PC-3 (cell line): ENCODE measurements around the gene STPG2. TPM values are rescaled to one million over a fixed set of nuclear protein-coding genes. Genes with fewer than 3 reads are reported as not detected.

Experiments
- ATAC-seq: fragments of 200-7000 bp; cut with Tn5 transposase; 2 replicates; pipeline ENCODE4 v1.9.1; 2020; ENCODE audit warnings: mild to moderate bottlenecking, moderate library complexity
- BruUV-seq: library from RNA; stranded (reverse); fragments of 400-500 nt; replicated peaks from 2 replicates; lab custom pipeline; 2021; lab: Mats Ljungman, UMichigan
- CTCF ChIA-PET: fragments of 300-600 bp; sonication (Branson Sonifier 250); formaldehyde crosslinking; loops from one replicate; lab custom pipeline; 2022; ENCODE audit warnings: antibody characterized with exemption; lab: Charles Lee
- POLR2A ChIA-PET: fragments of 300-600 bp; sonication (Branson Sonifier 250); formaldehyde crosslinking; loops from one replicate; lab custom pipeline; 2022; ENCODE audit warnings: antibody characterized with exemption; ENCODE audit not compliant: unreplicated experiment; lab: Charles Lee
- DNase-seq: peaks from one replicate; pipeline ENCODE4 v3.0.0-alpha.2; 2015
- H2AFZ ChIP-seq: fragments of 300-600 bp; sonication (generic); 2 replicates; pipeline ENCODE4 v1.6.0; 2016; ENCODE audit warnings: antibody characterized with exemption, low read length
- H3F3A ChIP-seq: fragments of 300-600 bp; sonication (generic); one replicate; pipeline ENCODE4 v1.6.0; 2017; ENCODE audit warnings: antibody characterized with exemption, low read length, control low read depth, mild to moderate bottlenecking; ENCODE audit not compliant: unreplicated experiment
- H3K27ac ChIP-seq: fragments of 300-600 bp; sonication (generic); 2 replicates; pipeline ENCODE4 v1.5.1; 2016; ENCODE audit warnings: mild to moderate bottlenecking, low read length
- H3K27me3 ChIP-seq: fragments of 300-600 bp; sonication (generic); 2 replicates; pipeline ENCODE4 v1.6.1; 2016; ENCODE audit warnings: low read length, mixed read lengths
- H3K36me3 ChIP-seq: fragments of 300-600 bp; sonication (generic); 2 replicates; pipeline ENCODE4 v1.6.1; 2016; ENCODE audit warnings: low read depth, mixed run types, low read length, mixed read lengths
- H3K4me1 ChIP-seq: fragments of 300-600 bp; sonication (generic); 2 replicates; pipeline ENCODE4 v1.5.1; 2016; ENCODE audit warnings: low read length; ENCODE audit not compliant: insufficient read depth
- H3K4me2 ChIP-seq: fragments of 300-600 bp; sonication (generic); 2 replicates; pipeline ENCODE4 v1.6.0; 2016; ENCODE audit warnings: low read length
- H3K4me3 ChIP-seq: fragments of 300-600 bp; sonication (generic); 2 replicates; pipeline ENCODE4 v1.5.1; 2016; ENCODE audit warnings: mild to moderate bottlenecking, low read length, mixed read lengths
- H3K79me2 ChIP-seq: fragments of 300-600 bp; sonication (generic); 2 replicates; pipeline ENCODE4 v1.6.1; 2017; ENCODE audit warnings: low read length, mixed read lengths
- H3K9ac ChIP-seq: fragments of 300-600 bp; sonication (generic); 2 replicates; pipeline ENCODE4 v1.6.0; 2016; ENCODE audit warnings: mild to moderate bottlenecking, low read length
- H3K9me2 ChIP-seq: fragments of 300-600 bp; sonication (generic); replicated peaks from 2 replicates; pipeline ENCODE4 v1.6.1; 2016; ENCODE audit warnings: mixed run types, low read length, mixed read lengths
- H3K9me3 ChIP-seq: fragments of 300-600 bp; sonication (generic); 2 replicates; pipeline ENCODE4 v1.6.1; 2016; ENCODE audit warnings: low read length, mixed read lengths
- H4K20me1 ChIP-seq: fragments of 300-600 bp; sonication (generic); 2 replicates; pipeline ENCODE4 v1.6.1; 2016; ENCODE audit warnings: low read length, mixed read lengths
- CTCF ChIP-seq: fragments of 300-600 bp; sonication (generic); conservative IDR thresholded peaks from 2 replicates; pipeline ENCODE4 v1.5.1; 2017; ENCODE audit warnings: antibody characterized with exemption, low read depth, mild to moderate bottlenecking, low read length
- EZH2 ChIP-seq: fragments of 300-600 bp; sonication (generic); IDR thresholded peaks from one replicate; pipeline ENCODE4 v1.6.1; 2017; ENCODE audit warnings: antibody characterized with exemption, mild to moderate bottlenecking, low read length; ENCODE audit not compliant: unreplicated experiment
- EZH2phosphoT487 ChIP-seq: fragments of 300-600 bp; sonication (generic); IDR thresholded peaks from 2 replicates; pipeline ENCODE4 v1.6.1; 2018; ENCODE audit warnings: mild to moderate bottlenecking, antibody characterized with exemption, low read length, borderline replicate concordance
- intact Hi-C: fragments of 100-400 bp; cut with micrococcal nuclease; formaldehyde crosslinking; loops from 2 replicates; pipeline ENCODE4 v1.9.0; 2023
- total RNA-seq: library from RNA; depleted of rRNA; stranded (reverse); fragments of >200 nt; gene quantifications from 2 replicates; pipeline ENCODE4 v1.2.3, GENCODE V29; 2014

STPG2 gene
- total RNA-seq, 1 experiment from 2014 or later, result not detected

GRCh38 chr4:98181809-98182208, 38.5 kb upstream of the STPG2 start:
- DNase-seq, result no peak
- ATAC-seq, result peak; percentile 31; the same call in 1 of the 2 replicates
- TF ChIP-seq EZH2, result no peak
- TF ChIP-seq EZH2phosphoT487, result no peak
- no peak for TF ChIP-seq CTCF
- Histone ChIP-seq H3K4me2 (no peak overlapping the region), H3K9ac (no peak overlapping the region), H3F3A (no peaks in the 10 kb centered on the region), H3K9me2 (no peaks in the 10 kb centered on the region), H3K36me3 (no peaks in the 10 kb centered on the region), H3K27ac (no peak overlapping the region), H2AFZ (no peak overlapping the region), H4K20me1 (no peaks in the 10 kb centered on the region), H3K27me3 (no peaks in the 10 kb centered on the region), H3K4me1 (no peaks in the 10 kb centered on the region), H3K79me2 (no peaks in the 10 kb centered on the region), H3K9me3 (no peaks in the 10 kb centered on the region), H3K4me3 (no peak overlapping the region)
- CTCF ChIA-PET, result interaction anchor here (0.6 kb wide), 1 partner anchor 39 kb away, joined by 3 read pairs; no protein-coding TSS in a partner anchor
- intact Hi-C loops, result no loop called here
- POLR2A ChIA-PET, result interaction anchor here (0.6 kb wide), 1 partner anchor 495 kb away, joined by 3 read pairs; no protein-coding TSS in a partner anchor
- no TSS peak for BruUV-seq

GRCh38 chr4:98179951-98180350, 36.7 kb upstream of the STPG2 start:
- ChIA-PET POLR2A (no interaction called here), CTCF (no interaction called here)
- Histone ChIP-seq H3K36me3 (no peaks in the 10 kb centered on the region), H3K9me3 (no peaks in the 10 kb centered on the region), H2AFZ (no peak overlapping the region), H3K79me2 (no peaks in the 10 kb centered on the region), H3K27ac (no peak overlapping the region), H4K20me1 (no peaks in the 10 kb centered on the region), H3K4me3 (no peak overlapping the region), H3K27me3 (no peaks in the 10 kb centered on the region), H3F3A (no peaks in the 10 kb centered on the region), H3K9ac (no peak overlapping the region), H3K4me1 (no peaks in the 10 kb centered on the region), H3K4me2 (no peak overlapping the region), H3K9me2 (no peaks in the 10 kb centered on the region)
- TF ChIP-seq CTCF, result no peak
- TF ChIP-seq EZH2, result no peak
- TF ChIP-seq EZH2phosphoT487, result no peak
- intact Hi-C loops, result no loop called here
- no TSS peak for BruUV-seq
- DNase-seq (no peak), ATAC-seq (no peak)

- H4K20me1 ChIP-seq, result no peaks in the 10 kb centered on the region
- DNase-seq (no peak), ATAC-seq (no peak)
- H3K4me3 ChIP-seq, result no peak overlapping the region
- no peak overlapping the region for H3K4me2 ChIP-seq
- no peaks in the 10 kb centered on the region for H3K27me3 ChIP-seq
- H3K9me3 ChIP-seq, result no peaks in the 10 kb centered on the region
- H3K36me3 ChIP-seq, result no peaks in the 10 kb centered on the region
- intact Hi-C loops, result no loop called here
- no peaks in the 10 kb centered on the region for H3F3A ChIP-seq
- ChIA-PET CTCF (no interaction called here), POLR2A (no interaction called here)
- no peaks in the 10 kb centered on the region for H3K79me2 ChIP-seq
- TF ChIP-seq CTCF, result no peak
- no peak for TF ChIP-seq EZH2phosphoT487
- TF ChIP-seq EZH2, result no peak
- BruUV-seq, result no TSS peak
- no peak overlapping the region for H3K9ac ChIP-seq
- H3K4me1 ChIP-seq, result no peaks in the 10 kb centered on the region
- no peaks in the 10 kb centered on the region for H3K9me2 ChIP-seq
- H3K27ac ChIP-seq, result no peak overlapping the region
- no peak overlapping the region for H2AFZ ChIP-seq
Measured at GRCh38 chr4:98176531-98176930, 33.3 kb upstream of the STPG2 start.
